Endothelial cell of umbilical vein (primary cell): ENCODE results near the gene SELPLG. TPM values are rescaled to one million over a fixed set of nuclear protein-coding genes. Genes with fewer than 3 reads are reported as not detected.

ENCODE experiments used
- BruUV-seq: library from RNA; stranded (reverse); fragments of 400-500 nt; replicated peaks from 2 replicates; lab custom pipeline; 2021; lab: Mats Ljungman, UMichigan
- CTCF ChIA-PET: fragments of 300-600, 350-600 bp; sonication (Branson Sonifier 250); formaldehyde crosslinking; loops from one replicate; lab custom pipeline; 2021; ENCODE audit warnings: antibody characterized with exemption, inconsistent platforms; lab: Charles Lee
- POLR2A ChIA-PET: fragments of 300-600, 350-600 bp; sonication (Branson Sonifier 250); formaldehyde crosslinking; loops from one replicate; lab custom pipeline; 2021; ENCODE audit warnings: antibody characterized with exemption, inconsistent platforms; lab: Charles Lee
- DNase-seq: peaks from one replicate; pipeline ENCODE4 v3.0.0-alpha.2; 2011; ENCODE audit warnings: low read depth, low spot score
- FAIRE-seq: peaks from 2 replicates; lab custom pipeline; 2011; peaks lifted over from hg19 to GRCh38; lab: Jason Lieb, UNC
- H2AFZ ChIP-seq: 2 replicates; pipeline ENCODE4 v1.6.0; 2012; ENCODE audit warnings: low read depth, low read length, control low read depth, inconsistent platforms
- H3K27ac ChIP-seq: 2 replicates; pipeline ENCODE4 v1.5.1; 2011; ENCODE audit warnings: low read depth, mild to moderate bottlenecking, control low read depth, low read length, moderate library complexity; ENCODE audit not compliant: insufficient read depth
- H3K27me3 ChIP-seq, 2 experiments: 2 replicates each; pipeline versions ENCODE4 v1.6.0 to v1.6.1; 2011; ENCODE audit warnings: low read length in 2 of 2, mixed read lengths in 1 of 2; ENCODE audit not compliant: control insufficient read depth in 2 of 2, insufficient read depth in 2 of 2
- H3K36me3 ChIP-seq, 2 experiments: 2 replicates in 1 of 2; 3 replicates in 1 of 2; pipeline ENCODE4 v1.5.1; 2011; ENCODE audit warnings: low read length in 2 of 2, mild to moderate bottlenecking in 1 of 2, moderate library complexity in 1 of 2; ENCODE audit not compliant: control insufficient read depth in 2 of 2, insufficient read depth in 2 of 2; ENCODE audit errors: extremely low read depth in 1 of 2
- H3K4me1 ChIP-seq: 3 replicates; pipeline ENCODE4 v1.5.1; 2011; ENCODE audit warnings: mild to moderate bottlenecking, low read length; ENCODE audit not compliant: control insufficient read depth, insufficient read depth; ENCODE audit errors: extremely low read depth
- H3K4me2 ChIP-seq: 2 replicates; pipeline ENCODE4 v1.6.1; 2011; ENCODE audit warnings: low read length, control low read depth, mixed read lengths; ENCODE audit not compliant: insufficient read depth
- H3K4me3 ChIP-seq, 3 experiments: fragments of 200-600 bp in 1 of 3; sonication (generic), shearing (Covaris generic) in 1 of 3; replicated peaks in 1 of 3; 2 replicates each; pipeline ENCODE4 v1.5.1; 2011 to 2016; ENCODE audit warnings: control low read depth in 3 of 3, low read length in 3 of 3, mild to moderate bottlenecking in 2 of 3, inconsistent platforms in 1 of 3, low read depth in 1 of 3, moderate library complexity in 1 of 3; ENCODE audit not compliant: insufficient read depth in 1 of 3
- H3K79me2 ChIP-seq: 2 replicates; pipeline ENCODE4 v1.6.0; 2012; ENCODE audit warnings: low read length, inconsistent platforms; ENCODE audit not compliant: control insufficient read depth, insufficient read depth
- H3K9ac ChIP-seq: replicated peaks from 2 replicates; pipeline ENCODE3; 2011; ENCODE audit warnings: low read length, control low read depth; ENCODE audit not compliant: insufficient read depth; ENCODE audit errors: extremely low read depth
- H3K9me1 ChIP-seq: replicated peaks from 3 replicates; pipeline ENCODE4 v1.6.0; 2011; ENCODE audit warnings: mild to moderate bottlenecking, low read length; ENCODE audit not compliant: control insufficient read depth, insufficient read depth; ENCODE audit errors: extremely low read depth
- H3K9me3 ChIP-seq: replicated peaks from 2 replicates; pipeline ENCODE4 v1.5.1; 2012; ENCODE audit warnings: low read length, inconsistent platforms; ENCODE audit not compliant: control insufficient read depth, insufficient read depth
- H4K20me1 ChIP-seq: replicated peaks from 2 replicates; pipeline ENCODE3; 2011; ENCODE audit warnings: mild to moderate bottlenecking, low read length; ENCODE audit not compliant: control insufficient read depth, insufficient read depth; ENCODE audit errors: extremely low read depth
- CTCF ChIP-seq, 2 donors: IDR thresholded peaks; 1 replicate in 1 of 2; 2 replicates in 1 of 2; pipeline ENCODE4 v1.5.1; 2011; ENCODE audit warnings: low read length in 2 of 2, mild to moderate bottlenecking in 2 of 2, moderate library complexity in 2 of 2, control low read depth in 1 of 2, inconsistent platforms in 1 of 2, low read depth in 1 of 2; ENCODE audit not compliant: insufficient read depth in 1 of 2; ENCODE audit errors: extremely low read depth in 1 of 2
- EZH2 ChIP-seq: IDR thresholded peaks from 2 replicates; pipeline ENCODE4 v1.6.1; 2012; ENCODE audit warnings: borderline replicate concordance, low read depth, mild to moderate bottlenecking, moderate library complexity, low read length, inconsistent platforms; ENCODE audit not compliant: severe bottlenecking
- FOS ChIP-seq: IDR thresholded peaks from 2 replicates; pipeline ENCODE4 v1.6.1; 2011; ENCODE audit warnings: mild to moderate bottlenecking, low read length, moderate library complexity, borderline replicate concordance; ENCODE audit not compliant: insufficient read depth
- GATA2 ChIP-seq: IDR thresholded peaks from 2 replicates; pipeline ENCODE4 v1.7.0; 2011; ENCODE audit warnings: low read depth, mild to moderate bottlenecking, moderate library complexity, mixed read lengths, low read length; ENCODE audit not compliant: insufficient read length, insufficient read depth
- JUN ChIP-seq: IDR thresholded peaks from 2 replicates; pipeline ENCODE4 v1.6.1; 2011; ENCODE audit warnings: borderline replicate concordance, low read depth; ENCODE audit not compliant: insufficient read length, insufficient read depth
- MAX ChIP-seq: IDR thresholded peaks from 2 replicates; pipeline ENCODE4 v1.6.1; 2011; ENCODE audit not compliant: insufficient read depth, insufficient read length
- MYC ChIP-seq: IDR thresholded peaks from one replicate; pipeline ENCODE4 v1.6.1; 2011; ENCODE audit warnings: mild to moderate bottlenecking, low read depth, low read length
- POLR2A ChIP-seq: IDR thresholded peaks from 2 replicates; pipeline ENCODE4 v1.6.1; 2012; ENCODE audit warnings: low read depth, mild to moderate bottlenecking, control low read depth, low read length
- POLR2AphosphoS5 ChIP-seq: IDR thresholded peaks from 2 replicates; pipeline ENCODE4 v1.6.1; 2012; ENCODE audit warnings: low read depth, mild to moderate bottlenecking, control low read depth, low read length, moderate library complexity; ENCODE audit not compliant: insufficient read depth
- dilution Hi-C: fragments of 300-500 bp; cut with MboI; formaldehyde crosslinking; loops from one replicate; pipeline ENCODE4 v1.15.0; 2019; ENCODE audit warnings: low sequenced_read_pairs; ENCODE audit not compliant: extremely low pct_ligation_motif_present
- intact Hi-C: fragments of 100-400 bp; cut with micrococcal nuclease; formaldehyde crosslinking; loops from one replicate; pipeline ENCODE4 v1.10.0; 2022
- polyA plus RNA-seq, 4 experiments: library from polyadenylated mRNA; depleted of rRNA in 3 of 4; stranded (reverse) in 3 of 4; unstranded in 1 of 4; fragments of >200 nt; gene quantifications; 2 replicates each; pipeline versions ENCODE4 v1.2.1 to v1.2.3, GENCODE V29; 2011 to 2012; ENCODE audit warnings: missing spikeins in 1 of 4
- total RNA-seq: library from RNA; stranded (reverse); gene quantifications from 2 replicates; pipeline ENCODE4 v1.2.3, GENCODE V29; 2021

Gene SELPLG
- total and polyA plus RNA-seq, 2 donors (not counting 3 experiments of a cell fraction or from before 2014, with no cell fraction given), result 1.0 to 1.2 TPM

DNA sequence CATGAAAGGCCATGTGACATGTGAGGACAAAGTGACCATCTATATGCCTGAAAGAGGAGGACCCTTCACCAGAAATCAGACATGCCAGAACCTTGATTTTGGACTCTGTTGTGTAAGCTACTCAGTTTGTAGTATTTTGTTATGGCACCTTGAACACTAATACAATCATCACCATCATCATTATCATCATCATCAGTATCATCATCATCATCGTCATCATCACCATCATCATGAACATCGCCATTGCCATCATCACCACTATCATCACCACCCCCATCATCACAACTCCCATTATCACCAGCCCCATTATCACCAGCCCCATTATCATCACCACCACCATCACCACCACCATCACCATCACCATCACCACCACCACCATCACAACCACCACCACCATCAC is 55.4 kb downstream of the SELPLG start:
- intact Hi-C loops, result no loop called here
- Histone ChIP-seq H3K9ac (no peak overlapping the region), H3K9me1 (no peaks in the 10 kb centered on the region), H2AFZ (no peak overlapping the region), H3K4me2 (no peak overlapping the region), H3K27me3 (no peaks in the 10 kb centered on the region), H3K4me1 (no peaks in the 10 kb centered on the region), H3K27ac (no peak overlapping the region), H3K4me3 (no peak overlapping the region), H3K36me3 (no peaks in the 10 kb centered on the region), H3K9me3 (no peaks in the 10 kb centered on the region), H3K79me2 (no peaks in the 10 kb centered on the region), H4K20me1 (no peaks in the 10 kb centered on the region)
- ChIA-PET CTCF (interaction anchor here (2.9 kb wide), 1 partner anchor 226 kb away, joined by 9 read pairs; no protein-coding TSS in a partner anchor), POLR2A (no interaction called here)
- DNase-seq (no peak), FAIRE-seq (no peak)
- BruUV-seq, result no TSS peak
- TF ChIP-seq CTCF (IDR thresholded peaks at IDR 0.05; ENCODE audit: extremely low read depth in 1 of 2, insufficient read depth in 1 of 2, low read depth in 1 of 2, low read length in 2 of 2) (no peak), POLR2A (no peak), POLR2AphosphoS5 (no peak), FOS (no peak), EZH2 (no peak), JUN (no peak), GATA2 (no peak), MAX (no peak), MYC (no peak)
- dilution Hi-C loops, result no loop called here
